H9 (cell line): ENCODE results near the gene C1QA. TPM values are rescaled to one million over a fixed set of nuclear protein-coding genes. Genes with fewer than 3 reads are reported as not detected.

Source experiments
- DNase-seq: peaks from one replicate; pipeline ENCODE4 v3.0.0-alpha.2; 2017
- H2AFZ ChIP-seq: one replicate; pipeline ENCODE4 v1.6.1; 2013; ENCODE audit warnings: mild to moderate bottlenecking, low read length, control low read depth, moderate library complexity
- H2AK5ac ChIP-seq: 2 replicates; pipeline ENCODE4 v1.6.1; 2013; ENCODE audit warnings: low read length, control low read depth, mixed read lengths; ENCODE audit not compliant: insufficient read length
- H2BK120ac ChIP-seq: one replicate; pipeline ENCODE4 v1.6.1; 2013; ENCODE audit warnings: low read depth, mild to moderate bottlenecking, low read length, control low read depth, inconsistent platforms; ENCODE audit not compliant: poor library complexity, severe bottlenecking
- H2BK12ac ChIP-seq: 2 replicates; pipeline ENCODE4 v1.6.1; 2013; ENCODE audit warnings: low read length, control low read depth, mixed read lengths, low read depth; ENCODE audit not compliant: insufficient read length
- H2BK15ac ChIP-seq: 2 replicates; pipeline ENCODE4 v1.6.1; 2013; ENCODE audit warnings: low read depth, low read length, control low read depth
- H2BK20ac ChIP-seq: one replicate; pipeline ENCODE4 v1.6.1; 2013; ENCODE audit warnings: low read depth, mild to moderate bottlenecking, low read length, control low read depth, inconsistent platforms; ENCODE audit not compliant: poor library complexity, severe bottlenecking
- H2BK5ac ChIP-seq: 2 replicates; pipeline ENCODE4 v1.6.1; 2013; ENCODE audit warnings: low read length, control low read depth, mixed read lengths; ENCODE audit not compliant: insufficient read length
- H3K14ac ChIP-seq: 2 replicates; pipeline ENCODE4 v1.6.1; 2013; ENCODE audit warnings: low read length, control low read depth; ENCODE audit not compliant: insufficient read depth
- H3K18ac ChIP-seq: 2 replicates; pipeline ENCODE4 v1.6.1; 2013; ENCODE audit warnings: low read depth, mild to moderate bottlenecking, mixed read lengths, low read length, control low read depth; ENCODE audit not compliant: insufficient read length
- H3K23ac ChIP-seq: 2 replicates; pipeline ENCODE4 v1.6.1; 2013; ENCODE audit warnings: low read length, control low read depth, mixed read lengths, low read depth; ENCODE audit not compliant: insufficient read length
- H3K23me2 ChIP-seq: 2 replicates; pipeline ENCODE4 v1.6.1; 2013; ENCODE audit warnings: low read depth, mild to moderate bottlenecking, mixed read lengths, low read length, control low read depth; ENCODE audit not compliant: insufficient read length, poor library complexity, severe bottlenecking
- H3K27ac ChIP-seq: 2 replicates; pipeline ENCODE4 v1.5.1; 2013; ENCODE audit warnings: low read length, control low read depth, mixed read lengths, low read depth; ENCODE audit not compliant: insufficient read length
- H3K27me3 ChIP-seq: 2 replicates; pipeline ENCODE4 v1.6.1; 2013; ENCODE audit warnings: low read length, control low read depth, inconsistent platforms; ENCODE audit not compliant: insufficient read depth
- H3K4ac ChIP-seq: 2 replicates; pipeline ENCODE4 v1.6.1; 2013; ENCODE audit warnings: low read depth, mild to moderate bottlenecking, control low read depth, inconsistent platforms, low read length, moderate library complexity
- H3K4me1 ChIP-seq: 2 replicates; pipeline ENCODE4 v1.6.1; 2013; ENCODE audit warnings: low read length, control low read depth, inconsistent platforms; ENCODE audit not compliant: insufficient read depth
- H3K4me2 ChIP-seq: 2 replicates; pipeline ENCODE4 v1.6.1; 2013; ENCODE audit warnings: low read length, control low read depth, mixed read lengths; ENCODE audit not compliant: insufficient read length, insufficient read depth
- H3K56ac ChIP-seq: 2 replicates; pipeline ENCODE4 v1.6.1; 2013; ENCODE audit warnings: low read depth, mild to moderate bottlenecking, mixed read lengths, low read length, control low read depth; ENCODE audit not compliant: insufficient read length
- H3K79me1 ChIP-seq: 2 replicates; pipeline ENCODE4 v1.6.1; 2013; ENCODE audit warnings: low read depth, mild to moderate bottlenecking, moderate library complexity, low read length, control low read depth, inconsistent platforms; ENCODE audit not compliant: insufficient read depth, poor library complexity, severe bottlenecking
- H3K79me2 ChIP-seq: 2 replicates; pipeline ENCODE4 v1.6.1; 2013; ENCODE audit warnings: low read length, control low read depth, inconsistent platforms; ENCODE audit not compliant: insufficient read depth
- H3K9ac ChIP-seq: 2 replicates; pipeline ENCODE4 v1.6.1; 2013; ENCODE audit warnings: low read length, control low read depth, mixed read lengths; ENCODE audit not compliant: insufficient read length; ENCODE audit errors: extremely low read depth
- H3K9me3 ChIP-seq: one replicate; pipeline ENCODE4 v1.6.1; 2013; ENCODE audit warnings: low read depth, low read length, inconsistent platforms; ENCODE audit not compliant: control insufficient read depth
- H3T11ph ChIP-seq: one replicate; pipeline ENCODE4 v1.6.1; 2013; ENCODE audit warnings: mild to moderate bottlenecking, low read length, control low read depth, inconsistent platforms
- H4K20me1 ChIP-seq: one replicate; pipeline ENCODE4 v1.6.1; 2013; ENCODE audit not compliant: control insufficient read depth, insufficient read length, insufficient read depth
- H4K5ac ChIP-seq: 2 replicates; pipeline ENCODE4 v1.6.1; 2013; ENCODE audit warnings: low read depth, mild to moderate bottlenecking, mixed read lengths, low read length, control low read depth; ENCODE audit not compliant: insufficient read length
- H4K8ac ChIP-seq: replicated peaks from 2 replicates; pipeline ENCODE4 v1.6.1; 2013; ENCODE audit warnings: low read length, control low read depth, mixed read lengths, low read depth; ENCODE audit not compliant: insufficient read length
- H4K91ac ChIP-seq: 2 replicates; pipeline ENCODE4 v1.6.1; 2013; ENCODE audit warnings: low read depth, mild to moderate bottlenecking, moderate library complexity, mixed read lengths, low read length, control low read depth; ENCODE audit not compliant: insufficient read length
- H3K27ac Mint-ChIP-seq, 3 experiments: 2 replicates in 2 of 3; 3 replicates in 1 of 3; pipeline ENCODE4 v1.8.0; 2020 to 2021; ENCODE audit warnings: mixed read lengths in 3 of 3, mild to moderate bottlenecking in 1 of 3, moderate library complexity in 1 of 3
- H3K27me3 Mint-ChIP-seq: 2 replicates; pipeline ENCODE4 v1.8.0; 2021; ENCODE audit warnings: low read depth, mild to moderate bottlenecking, moderate library complexity, mixed read lengths
- H3K36me3 Mint-ChIP-seq, 3 experiments: 2 replicates in 2 of 3; 3 replicates in 1 of 3; pipeline ENCODE4 v1.8.0; 2020 to 2021; ENCODE audit warnings: low read depth in 3 of 3, mixed read lengths in 3 of 3; ENCODE audit not compliant: insufficient read depth in 1 of 3
- H3K4me1 Mint-ChIP-seq, 2 experiments: 2 replicates each; pipeline ENCODE4 v1.8.0; 2020; ENCODE audit warnings: mixed read lengths in 2 of 2
- H3K4me3 Mint-ChIP-seq, 2 experiments: 2 replicates in 1 of 2; 3 replicates in 1 of 2; pipeline ENCODE4 v1.8.0; 2020 to 2021; ENCODE audit warnings: mild to moderate bottlenecking in 2 of 2, mixed read lengths in 2 of 2, moderate library complexity in 1 of 2
- H3K9me3 Mint-ChIP-seq, 2 experiments: 2 replicates in 1 of 2; 3 replicates in 1 of 2; pipeline ENCODE4 v1.8.0; 2020; ENCODE audit warnings: mild to moderate bottlenecking in 2 of 2, mixed read lengths in 2 of 2, moderate library complexity in 1 of 2
- CTCF ChIP-seq: fragments of 200-600 bp; sonication (generic); conservative IDR thresholded peaks from 3 replicates; pipeline ENCODE4 v1.8.0; 2021; ENCODE audit warnings: antibody characterized with exemption, mild to moderate bottlenecking
- WGBS: extraction: QIAGEN DNeasy Blood & Tissue Kit; methylation state at CpG from one replicate; pipeline ENCODE4 v1.1.7; 2013; ENCODE audit warnings: missing lambda C conversion rate, low lambda C conversion rate, mixed read lengths; ENCODE audit not compliant: insufficient read length; ENCODE audit errors: extremely low coverage; 5-methylcytosine and 5-hydroxymethylcytosine counted together
- total RNA-seq: library from RNA; stranded (reverse); gene quantifications from 2 replicates; pipeline ENCODE4 v1.2.1, GENCODE V29; 2021

Gene C1QA
- total RNA-seq, 1 experiment from 2014 or later = not detected

- peaks cover 3% of the 10 kb centered on the region for H3K27me3 Mint-ChIP-seq
- H3K4me1 Mint-ChIP-seq = peaks cover 6 to 9% of the 10 kb centered on the region in 2 experiments
- H3K9ac ChIP-seq = no peak overlapping the region
These were observed 2.9 kb downstream of the C1QA start for GRCh38 chr1:22639286-22639685.

More at GRCh38 chr1:22639286-22639685, 2.9 kb downstream of the C1QA start:
- no peaks in the 10 kb centered on the region for H3K79me1 ChIP-seq
- peak; percentile 60 for TF ChIP-seq CTCF
- DNase-seq = peak; percentile 84
- H3K27ac Mint-ChIP-seq = peak overlapping the region in 2 of 3 experiments; percentile 70 to 89; a peak in 3 of 7 replicates
- no peak overlapping the region for H3K4me3 Mint-ChIP-seq
- H2BK5ac ChIP-seq = no peak overlapping the region
- H3K9me3 ChIP-seq = no peaks in the 10 kb centered on the region
- H3K36me3 Mint-ChIP-seq = no peaks in the 10 kb centered on the region; a peak in 1 of 7 replicates
- H3K18ac ChIP-seq = no peak overlapping the region
- H3K9me3 Mint-ChIP-seq = no peaks in the 10 kb centered on the region
- peak overlapping the region; percentile 1 for H3K4me2 ChIP-seq
- H3K27ac ChIP-seq = no peak overlapping the region
- no peak overlapping the region for H3K23ac ChIP-seq
- H4K5ac ChIP-seq = no peak overlapping the region
- no peak overlapping the region for H2BK20ac ChIP-seq
- H3K23me2 ChIP-seq = no peaks in the 10 kb centered on the region
- no peak overlapping the region for H2BK15ac ChIP-seq
- peaks cover 3% of the 10 kb centered on the region for H4K20me1 ChIP-seq
- no peak overlapping the region for H4K91ac ChIP-seq
- no peak overlapping the region for H3T11ph ChIP-seq
- no peaks in the 10 kb centered on the region for H3K79me2 ChIP-seq
- H3K4me1 ChIP-seq = no peaks in the 10 kb centered on the region
- no peak overlapping the region for H3K4ac ChIP-seq
- H3K56ac ChIP-seq = no peak overlapping the region
- H3K27me3 ChIP-seq = no peaks in the 10 kb centered on the region
- peak overlapping the region; percentile 98 for H2AFZ ChIP-seq
- no peak overlapping the region for H2BK12ac ChIP-seq
- no CpG with 5 or more reads among the region's 8 CpGs for WGBS
- H3K14ac ChIP-seq = no peak overlapping the region; the same call in 1 of the 2 replicates
- no peak overlapping the region for H2AK5ac ChIP-seq
- H2BK120ac ChIP-seq = no peak overlapping the region
- H4K8ac ChIP-seq = no peak overlapping the region
